Stimulated activated CD8-positive, alpha-beta memory T cell treated with anti-CD3 and anti-CD28 coated beads, Interleukin-15, amount 100 ng/mL, for 48 hours (primary cell): ENCODE data around the gene CDC42EP1.

Source experiments
- DNase-seq, 2 donors: peaks; one replicate each; pipeline ENCODE4 v3.0.0-alpha.2; 2020; ENCODE audit warnings: low read depth in 2 of 2

Gene CDC42EP1

DNA sequence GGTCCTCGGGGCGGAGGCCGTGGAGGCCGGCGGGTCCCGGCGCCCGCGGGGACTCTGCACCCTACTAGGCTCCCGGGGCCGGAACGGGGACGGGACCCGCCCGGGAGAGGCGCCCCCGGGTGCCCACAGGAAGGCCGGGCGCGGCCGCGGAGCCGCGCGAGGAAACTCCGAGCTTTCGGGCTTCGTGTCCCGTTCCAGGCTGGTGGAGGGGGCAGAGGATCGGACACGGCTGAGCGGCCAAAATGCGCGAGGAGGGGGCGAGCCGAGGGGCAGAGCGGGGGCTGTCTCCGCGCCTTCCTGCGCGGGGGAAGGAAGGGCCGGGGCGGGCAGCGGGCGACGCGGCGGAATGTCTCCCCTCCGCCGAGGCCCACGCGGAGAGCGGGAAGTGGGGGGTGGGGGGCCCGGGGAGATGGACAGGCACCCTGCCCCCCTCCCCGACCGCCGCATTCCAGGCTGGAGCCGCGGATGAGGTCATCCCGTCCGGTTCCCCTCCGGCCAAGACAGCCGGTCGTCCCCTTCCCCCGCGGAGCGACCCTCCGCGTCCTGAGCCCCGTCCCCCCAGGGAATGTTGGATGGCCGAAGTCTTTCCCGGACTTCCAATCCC is 430 bp downstream of the CDC42EP1 start:
- no peak for DNase-seq

DNA sequence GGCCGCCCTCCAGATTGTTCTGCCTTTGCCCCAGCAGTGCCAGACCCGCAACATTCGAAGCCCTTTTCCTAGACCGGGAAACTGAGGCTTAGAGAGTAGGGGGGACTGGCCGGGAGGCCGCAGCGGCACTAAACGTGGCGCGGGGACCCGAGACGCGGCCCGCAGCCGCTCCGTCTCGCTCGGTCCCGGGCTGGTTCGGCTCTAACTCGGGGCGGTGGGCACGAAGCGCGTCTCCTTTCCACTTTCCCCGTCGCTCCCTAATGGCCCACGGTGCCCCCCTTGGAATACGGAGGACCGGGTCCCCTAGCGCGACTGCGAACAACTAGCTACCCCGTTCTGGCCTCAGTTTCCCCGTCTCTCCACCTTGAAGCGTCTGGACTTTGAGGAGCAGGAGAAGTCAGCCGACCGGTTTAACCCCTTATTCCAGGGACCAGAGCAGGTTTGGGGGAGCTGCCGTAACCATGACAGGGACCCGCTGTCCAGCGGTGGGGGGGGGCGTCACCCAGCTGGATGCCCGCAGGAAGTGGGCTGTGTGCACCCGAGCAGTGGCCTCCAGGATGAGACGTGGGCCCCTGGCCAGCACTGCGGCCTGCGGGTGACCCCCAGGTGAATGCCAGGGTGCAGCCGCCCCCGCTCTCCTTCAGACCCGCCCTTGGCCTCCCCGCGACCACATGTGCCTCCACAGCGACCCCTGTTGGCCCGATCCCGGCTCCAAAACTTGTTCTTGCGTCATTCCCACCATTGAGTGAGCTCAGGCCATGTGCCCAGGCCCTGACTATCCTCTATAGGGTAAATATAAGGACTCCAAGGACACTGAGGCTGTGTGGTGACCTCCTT is 1.1 kb downstream of the CDC42EP1 start:
- peak; percentile 68 to 69 for DNase-seq

DNA sequence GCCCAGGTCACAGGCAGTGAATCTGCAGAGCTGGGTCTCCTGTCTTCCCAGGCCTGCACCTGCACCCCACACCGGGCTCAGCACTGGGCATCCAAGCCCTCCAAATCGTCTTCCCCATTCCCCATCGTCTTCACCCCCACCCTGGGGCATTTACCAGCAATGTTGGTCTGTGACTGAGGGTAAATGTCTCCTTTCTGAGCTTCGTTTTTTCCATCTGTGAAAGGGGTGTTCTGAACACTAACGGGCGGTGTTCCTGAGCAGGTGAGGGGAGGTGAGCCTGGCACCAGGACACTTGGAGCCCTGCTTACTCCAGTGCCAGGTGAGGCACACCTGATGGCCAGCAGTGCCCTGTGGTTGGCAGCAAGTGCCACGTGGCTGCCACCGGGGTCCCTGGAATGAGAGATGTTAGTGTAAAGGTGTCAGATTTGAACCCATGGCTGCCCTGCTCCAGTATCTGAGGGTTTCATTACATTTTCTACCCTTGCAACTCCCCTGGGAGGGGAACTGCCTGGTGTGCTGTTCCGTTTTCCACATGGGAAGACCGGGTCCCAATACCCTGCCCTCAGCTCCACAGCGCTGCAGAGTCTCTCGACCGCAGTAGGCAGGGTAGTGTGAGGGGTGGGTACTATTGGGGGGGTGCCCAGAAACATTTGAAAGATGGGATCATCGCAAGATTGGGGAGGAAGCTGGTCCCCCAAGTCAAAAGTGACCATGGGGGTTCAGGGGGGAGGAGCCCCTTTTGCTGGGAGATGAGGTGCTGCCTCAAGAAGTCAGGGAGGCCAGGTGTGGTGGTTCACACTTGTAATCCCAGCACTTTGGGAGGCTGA is 2.0 kb downstream of the CDC42EP1 start:
- no peak for DNase-seq

DNA sequence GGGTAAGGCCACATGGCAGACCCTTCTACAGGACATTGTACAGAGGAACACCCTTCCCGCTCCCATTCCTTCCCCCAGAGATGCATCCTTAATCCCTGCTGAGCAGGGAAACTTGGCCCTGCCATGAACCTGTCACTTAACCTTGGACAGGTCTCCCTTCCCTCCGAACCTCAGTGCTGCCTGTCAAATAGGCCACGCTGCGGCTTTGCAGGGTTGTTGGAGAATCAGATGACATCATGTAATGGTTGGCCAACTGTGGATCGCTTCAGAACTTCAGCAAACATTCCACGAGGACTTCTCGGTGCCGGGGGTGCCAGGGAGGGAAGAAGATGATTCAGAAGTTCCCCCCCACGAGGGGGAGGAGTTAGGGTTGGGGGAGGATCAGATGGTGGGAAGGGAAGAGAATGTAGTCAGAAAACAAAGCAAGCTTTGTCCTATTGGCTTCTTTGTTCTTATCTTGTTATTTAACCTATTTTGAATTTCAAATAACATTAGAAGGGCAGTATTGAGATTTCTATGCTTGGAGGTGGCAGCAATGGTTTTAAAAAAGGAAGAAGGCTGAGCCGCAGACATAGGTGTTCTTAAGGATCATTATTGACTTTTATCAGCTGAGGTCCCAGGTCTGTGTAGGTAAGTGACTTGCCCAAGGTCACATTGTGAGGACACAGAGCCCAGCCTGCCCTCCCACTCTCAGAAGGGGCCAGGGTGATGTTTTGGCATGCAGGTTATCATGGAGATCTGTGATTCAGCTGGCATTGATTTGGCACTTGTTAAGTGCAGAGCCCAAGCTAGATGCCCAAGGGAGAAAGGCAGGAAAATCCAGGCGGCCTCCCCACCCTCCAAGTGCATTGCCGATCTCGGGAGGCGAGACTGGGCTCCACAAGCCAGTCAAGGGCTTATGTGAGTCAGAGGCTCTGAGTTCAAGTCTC is 3.1 kb downstream of the CDC42EP1 start:
- no peak for DNase-seq

DNA sequence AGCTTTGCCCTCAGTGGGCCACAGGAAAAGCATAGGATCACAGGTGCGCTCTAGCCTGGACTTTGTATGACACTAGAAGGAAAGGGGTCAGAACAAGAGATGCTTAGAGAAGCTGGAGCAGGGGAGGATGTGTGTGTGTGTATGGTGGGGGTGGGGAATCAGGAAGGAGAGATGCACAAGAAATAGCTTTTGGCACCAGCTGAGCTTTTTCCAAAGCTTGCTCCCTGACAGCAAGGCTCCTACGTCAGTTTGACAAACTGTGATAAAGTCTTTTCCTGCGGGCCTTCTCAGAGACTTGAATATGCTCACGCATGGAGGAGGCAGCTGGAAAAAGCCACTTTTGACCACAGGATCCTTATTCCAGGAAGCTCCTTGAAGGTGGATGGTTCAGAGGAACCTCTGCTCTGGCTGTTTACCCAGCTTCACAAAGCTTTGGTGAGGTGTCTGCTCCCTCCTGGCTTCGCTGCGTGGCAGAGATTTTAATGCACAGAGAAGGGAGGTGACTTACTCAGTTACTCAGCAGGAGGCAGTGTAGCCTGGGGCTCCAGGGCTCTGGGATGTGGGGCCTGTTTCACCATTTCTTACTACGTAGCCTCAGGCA is 3.9 kb downstream of the CDC42EP1 start:
- DNase-seq, result no peak

DNA sequence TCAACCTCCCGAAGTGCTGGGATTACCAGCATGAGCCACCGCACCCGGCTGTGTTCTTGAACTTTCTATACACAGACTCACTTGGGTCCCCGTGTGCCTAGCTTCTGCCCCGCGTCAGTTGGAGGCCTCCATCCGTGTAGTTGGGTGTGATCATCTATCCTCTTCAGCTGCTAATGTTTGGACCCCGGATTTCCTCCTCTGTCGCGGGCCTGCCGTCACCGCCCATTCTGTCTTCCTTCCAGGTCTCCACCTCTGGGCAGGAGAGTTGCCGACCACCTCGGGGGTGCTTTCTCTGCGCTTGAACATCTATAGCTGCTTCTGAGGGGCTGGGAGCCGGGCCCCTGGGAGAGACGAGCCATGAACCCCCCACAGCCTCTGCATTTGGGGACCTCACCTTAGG is 5.5 kb downstream of the CDC42EP1 start:
- DNase-seq, result no peak

DNA sequence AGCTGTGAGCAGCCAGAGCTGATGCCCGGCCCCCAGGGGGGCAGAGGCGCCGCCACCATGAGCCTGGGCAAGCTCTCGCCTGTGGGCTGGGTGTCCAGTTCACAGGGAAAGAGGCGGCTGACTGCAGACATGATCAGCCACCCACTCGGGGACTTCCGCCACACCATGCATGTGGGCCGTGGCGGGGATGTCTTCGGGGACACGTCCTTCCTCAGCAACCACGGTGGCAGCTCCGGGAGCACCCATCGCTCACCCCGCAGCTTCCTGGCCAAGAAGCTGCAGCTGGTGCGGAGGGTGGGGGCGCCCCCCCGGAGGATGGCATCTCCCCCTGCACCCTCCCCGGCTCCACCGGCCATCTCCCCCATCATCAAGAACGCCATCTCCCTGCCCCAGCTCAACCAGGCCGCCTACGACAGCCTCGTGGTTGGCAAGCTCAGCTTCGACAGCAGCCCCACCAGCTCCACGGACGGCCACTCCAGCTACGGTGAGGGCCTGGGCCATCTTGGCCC is 6.1 kb downstream of the CDC42EP1 start:
- DNase-seq, result peak; percentile 16 to 27

DNA sequence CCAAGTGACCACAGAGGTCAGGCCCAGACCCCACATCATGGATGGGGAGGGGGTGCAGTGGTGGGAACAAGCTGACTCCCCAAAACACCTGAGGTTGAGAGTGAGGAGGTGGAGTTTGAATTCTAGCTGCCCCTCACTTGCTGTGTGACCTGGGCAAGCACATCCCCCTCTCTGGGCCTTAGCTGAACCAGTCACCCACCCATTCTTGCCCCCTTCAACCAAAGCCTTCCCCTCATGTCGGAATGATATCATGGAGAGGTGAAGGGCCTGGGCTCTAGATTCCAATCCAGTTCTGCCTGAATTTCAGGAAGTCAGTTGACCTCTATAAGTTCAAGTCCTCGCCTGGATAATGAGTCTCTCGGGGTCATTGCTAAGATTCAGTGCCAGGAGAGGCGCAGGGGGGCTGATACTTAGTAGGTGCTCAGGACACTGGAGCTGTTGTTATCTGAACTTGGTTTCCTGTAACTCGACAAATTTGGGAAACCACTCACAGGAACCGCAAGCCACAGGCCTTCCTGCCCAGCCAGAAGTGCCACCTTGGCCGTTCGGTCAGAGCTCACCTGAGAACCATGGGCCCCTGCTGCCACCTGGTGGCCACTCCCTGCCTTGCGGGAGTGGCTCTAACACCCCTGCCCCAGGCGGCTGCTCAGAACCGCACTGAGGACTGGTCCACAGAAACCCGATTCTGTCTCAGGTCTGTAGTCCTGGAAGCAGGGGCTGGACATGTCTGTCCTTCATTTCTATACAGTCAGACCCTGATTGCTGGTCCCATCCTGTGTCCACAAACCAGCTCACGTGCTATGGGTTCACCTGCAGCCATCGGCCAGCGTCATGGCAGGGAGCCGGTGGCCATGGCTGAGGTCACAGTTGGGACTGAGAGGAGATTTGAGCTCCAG is 6.9 kb downstream of the CDC42EP1 start:
- peak; percentile 80 to 84 for DNase-seq

DNA sequence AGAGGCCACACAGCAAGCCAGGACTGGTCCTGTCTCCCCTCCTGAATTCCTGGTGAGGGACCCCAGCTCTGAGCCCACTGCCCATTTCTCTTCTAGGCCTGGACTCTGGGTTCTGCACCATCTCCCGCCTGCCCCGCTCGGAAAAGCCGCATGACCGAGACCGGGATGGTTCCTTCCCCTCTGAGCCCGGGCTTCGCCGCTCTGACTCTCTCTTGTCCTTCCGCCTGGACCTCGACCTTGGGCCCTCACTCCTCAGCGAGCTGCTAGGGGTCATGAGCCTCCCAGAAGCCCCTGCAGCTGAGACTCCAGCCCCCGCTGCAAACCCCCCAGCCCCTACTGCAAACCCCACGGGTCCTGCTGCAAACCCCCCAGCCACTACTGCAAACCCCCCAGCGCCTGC is 7.7 kb downstream of the CDC42EP1 start:
- no peak for DNase-seq

DNA sequence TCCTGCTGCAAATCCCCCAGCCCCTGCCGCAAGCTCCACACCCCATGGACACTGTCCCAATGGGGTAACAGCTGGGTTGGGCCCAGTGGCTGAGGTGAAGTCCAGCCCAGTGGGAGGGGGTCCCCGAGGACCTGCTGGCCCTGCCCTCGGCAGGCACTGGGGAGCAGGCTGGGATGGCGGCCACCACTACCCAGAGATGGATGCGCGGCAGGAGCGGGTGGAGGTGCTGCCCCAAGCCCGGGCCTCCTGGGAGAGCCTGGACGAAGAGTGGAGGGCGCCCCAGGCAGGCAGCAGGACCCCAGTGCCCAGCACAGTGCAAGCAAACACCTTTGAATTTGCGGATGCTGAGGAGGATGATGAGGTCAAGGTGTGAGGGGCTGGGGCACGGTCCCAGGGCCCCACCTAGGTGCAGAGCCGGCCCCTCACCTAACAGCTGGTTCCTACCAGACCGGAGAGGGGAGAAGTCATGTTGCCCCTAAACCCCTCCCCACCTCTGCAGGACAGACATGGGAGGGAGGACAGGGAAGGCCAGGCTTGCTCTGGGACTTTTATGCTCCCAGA is 8.2 kb downstream of the CDC42EP1 start:
- no peak for DNase-seq

DNA sequence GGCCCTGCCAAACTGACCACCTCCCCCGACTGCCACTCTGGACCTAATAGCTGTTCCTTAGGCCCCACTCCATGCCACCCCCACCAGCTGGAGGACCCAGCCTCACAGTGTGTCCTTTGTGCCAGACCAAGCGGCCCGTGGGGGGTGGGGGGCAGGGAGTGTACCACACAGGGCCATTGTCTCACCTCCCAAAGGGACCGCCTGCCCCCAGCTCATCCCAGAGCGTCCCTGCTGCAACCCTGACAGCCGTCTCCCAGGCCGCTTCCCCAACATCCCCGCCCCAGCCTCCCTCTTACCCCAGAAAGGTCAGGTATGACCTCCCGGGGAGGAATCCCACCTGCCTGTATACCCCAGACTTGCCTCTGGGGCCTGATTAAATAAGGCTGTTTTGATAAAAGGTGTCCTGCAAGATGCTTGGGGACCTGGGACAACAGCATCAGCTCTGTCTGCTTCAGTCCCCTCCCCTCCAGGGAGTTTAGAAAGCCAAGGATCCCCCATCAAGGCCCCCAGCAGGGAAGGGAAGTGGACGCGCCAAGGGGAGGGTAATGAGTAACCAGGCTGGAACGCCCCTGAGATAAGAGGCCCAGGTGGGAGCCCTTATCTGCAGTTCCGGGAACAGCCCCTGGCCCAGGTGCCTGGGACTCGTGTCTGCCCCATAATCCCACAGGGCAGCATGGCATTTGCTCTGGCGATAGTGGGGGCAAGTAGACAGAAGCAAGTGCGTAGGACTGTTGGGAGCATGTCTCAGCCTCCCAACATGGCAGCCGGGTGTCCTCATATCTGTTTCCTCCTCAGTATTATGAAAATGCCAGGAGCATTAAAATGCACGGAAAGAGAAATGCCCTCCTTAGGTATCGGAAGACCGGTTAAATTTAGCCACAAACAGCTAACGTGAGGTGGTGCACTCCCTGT is 9.0 kb downstream of the CDC42EP1 start:
- no peak for DNase-seq

DNA sequence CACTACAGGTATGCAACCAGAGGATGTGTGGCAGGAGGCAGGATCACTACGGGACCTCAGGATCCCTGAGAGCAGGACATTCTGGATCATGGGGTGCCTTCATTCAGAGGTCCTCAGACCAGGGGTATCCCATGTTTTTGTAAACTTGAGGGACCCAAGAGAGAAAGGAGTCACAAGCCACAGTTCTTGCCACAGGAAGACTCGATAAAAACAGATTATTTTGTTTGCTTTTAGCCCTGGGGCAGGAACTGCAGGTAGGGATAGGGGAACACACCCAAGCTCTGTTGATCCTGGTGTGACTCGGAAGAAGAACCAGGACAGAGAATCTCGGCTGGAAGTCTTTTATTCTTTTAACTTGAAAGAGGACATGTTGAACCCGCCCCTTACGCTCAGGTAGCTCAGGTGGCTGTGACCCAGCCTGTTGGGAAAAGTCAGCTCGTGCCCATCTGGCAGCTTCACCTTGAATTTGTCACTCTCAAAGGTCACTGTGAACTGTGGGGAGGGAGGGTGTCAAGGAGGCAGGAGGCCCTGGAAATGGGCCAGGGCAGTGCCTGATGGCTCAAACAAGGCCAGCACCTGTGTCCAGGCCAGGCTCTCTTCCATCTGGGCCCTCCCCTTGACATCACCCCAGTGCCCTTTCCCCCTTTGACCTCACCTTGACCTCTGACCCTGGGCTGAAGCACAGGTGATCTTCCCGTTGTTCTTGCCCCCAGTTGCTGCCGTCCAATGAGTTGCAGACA is 9.8 kb downstream of the CDC42EP1 start:
- no peak for DNase-seq

DNA sequence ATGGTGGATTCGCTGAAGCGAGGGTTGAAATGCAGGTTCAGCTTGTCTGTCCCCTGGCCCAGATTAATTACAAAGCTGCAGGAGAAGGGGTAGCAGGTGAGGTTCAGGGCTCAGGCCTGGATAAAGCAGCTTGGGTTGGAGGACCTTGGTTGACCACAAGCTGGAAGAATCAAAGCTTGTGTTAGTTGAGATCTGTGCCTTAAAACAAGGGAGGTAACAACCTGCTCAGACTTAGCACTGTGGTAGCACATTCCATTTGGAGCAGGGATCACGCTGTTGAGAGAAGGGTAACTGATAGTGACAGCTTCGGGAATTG is 10.3 kb downstream of the CDC42EP1 start:
- DNase-seq, result no peak

DNA sequence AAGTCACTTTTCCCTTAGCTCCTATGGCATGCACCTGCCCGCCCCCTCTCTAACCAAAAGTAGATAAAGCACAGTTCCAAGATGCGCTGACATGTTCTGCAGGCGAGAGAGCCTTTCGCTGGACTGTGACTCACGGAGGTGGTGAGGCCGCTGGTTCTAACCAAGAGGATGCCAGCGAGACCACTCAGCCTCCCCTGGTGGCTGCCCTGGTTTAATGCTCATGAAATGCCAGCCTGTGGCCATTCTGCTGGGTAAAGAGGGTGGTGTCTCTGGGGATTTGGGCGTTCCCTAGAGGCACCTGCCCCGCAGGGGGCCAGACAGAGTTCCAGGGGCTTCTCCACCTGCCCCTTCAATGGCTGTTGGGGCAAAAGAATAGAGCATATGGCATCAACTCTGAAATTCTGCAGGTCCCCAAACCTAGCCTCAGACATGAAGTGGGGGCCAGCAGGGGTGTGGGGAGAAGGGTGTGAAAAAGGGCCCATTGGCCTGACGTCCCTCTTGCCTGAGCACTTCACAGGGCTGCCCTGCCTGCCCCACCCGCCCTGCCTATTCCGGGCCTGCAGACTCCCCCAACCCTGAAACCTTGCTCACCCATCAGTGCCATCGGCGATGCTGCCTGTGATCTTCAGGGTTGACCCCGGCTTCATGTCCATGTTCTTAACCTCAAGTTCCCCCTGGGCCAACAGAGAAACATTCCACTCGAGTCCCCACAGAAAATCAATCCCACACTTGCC is 11.1 kb downstream of the CDC42EP1 start:
- no peak for DNase-seq

DNA sequence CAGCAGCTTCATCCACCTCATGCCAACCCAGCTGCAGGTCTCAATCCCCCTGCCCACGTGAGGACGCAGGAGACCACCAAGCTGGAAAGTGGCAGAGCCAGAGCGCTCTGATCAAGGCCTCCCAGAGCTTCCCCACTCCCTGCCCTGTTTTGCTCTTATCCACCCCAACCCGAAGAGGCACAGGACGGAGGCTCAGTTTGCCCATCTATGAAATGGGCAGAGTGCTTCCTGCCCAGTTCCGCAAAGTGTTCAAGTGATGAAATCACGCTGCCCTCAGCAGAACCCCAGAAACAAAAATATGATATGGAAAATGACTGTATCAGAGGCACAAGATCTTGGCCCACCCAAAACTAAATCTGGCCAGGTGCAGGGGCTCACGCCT is 11.7 kb downstream of the CDC42EP1 start:
- no peak for DNase-seq

DNA sequence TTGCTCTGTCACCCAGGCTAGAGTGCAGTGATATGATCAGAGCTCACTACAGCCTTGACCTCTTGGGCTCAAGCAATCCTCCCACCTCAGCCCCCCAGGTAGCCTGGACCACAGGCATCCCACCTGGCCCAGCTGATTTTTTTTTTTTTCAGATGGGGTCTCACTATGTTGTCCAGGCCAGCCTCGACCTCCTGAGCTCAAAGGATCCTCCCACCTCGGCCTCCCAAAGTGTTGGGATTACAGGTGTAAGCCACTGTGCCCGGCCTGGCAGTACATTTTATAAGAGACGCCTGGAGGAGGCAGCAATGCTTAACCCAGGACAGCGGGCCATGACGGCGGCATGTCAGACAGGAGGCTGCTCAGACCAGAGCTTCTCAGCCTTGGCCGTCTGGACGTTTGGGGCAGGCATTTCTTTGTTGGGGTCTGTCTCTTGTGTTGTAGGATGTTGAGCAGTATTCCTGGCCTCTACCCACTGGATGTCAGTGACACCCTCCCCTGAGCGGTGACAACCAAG is 15.3 kb downstream of the CDC42EP1 start:
- DNase-seq, result no peak

DNA sequence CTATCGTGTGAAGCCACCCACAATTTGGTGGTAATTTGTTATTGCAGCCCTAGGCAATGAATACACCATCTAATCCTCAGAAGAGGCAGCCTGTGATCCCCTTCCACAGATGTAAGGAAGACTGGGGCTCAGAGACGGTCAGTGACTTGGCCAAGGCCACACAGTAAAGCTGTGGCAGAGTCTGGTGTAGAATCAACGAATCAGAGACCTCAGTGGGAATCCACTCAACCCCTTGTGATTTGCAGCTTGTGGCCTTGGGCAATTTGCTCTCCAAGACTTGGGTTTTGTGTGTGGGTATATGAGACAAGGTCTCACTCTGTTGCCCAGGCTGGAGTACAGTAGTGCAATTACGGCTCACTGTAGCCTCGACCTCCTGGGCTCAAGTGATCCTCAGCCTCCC is 17.7 kb downstream of the CDC42EP1 start:
- no peak for DNase-seq
